ENCODE data around the gene SLC26A1.

Gene SLC26A1

DNA sequence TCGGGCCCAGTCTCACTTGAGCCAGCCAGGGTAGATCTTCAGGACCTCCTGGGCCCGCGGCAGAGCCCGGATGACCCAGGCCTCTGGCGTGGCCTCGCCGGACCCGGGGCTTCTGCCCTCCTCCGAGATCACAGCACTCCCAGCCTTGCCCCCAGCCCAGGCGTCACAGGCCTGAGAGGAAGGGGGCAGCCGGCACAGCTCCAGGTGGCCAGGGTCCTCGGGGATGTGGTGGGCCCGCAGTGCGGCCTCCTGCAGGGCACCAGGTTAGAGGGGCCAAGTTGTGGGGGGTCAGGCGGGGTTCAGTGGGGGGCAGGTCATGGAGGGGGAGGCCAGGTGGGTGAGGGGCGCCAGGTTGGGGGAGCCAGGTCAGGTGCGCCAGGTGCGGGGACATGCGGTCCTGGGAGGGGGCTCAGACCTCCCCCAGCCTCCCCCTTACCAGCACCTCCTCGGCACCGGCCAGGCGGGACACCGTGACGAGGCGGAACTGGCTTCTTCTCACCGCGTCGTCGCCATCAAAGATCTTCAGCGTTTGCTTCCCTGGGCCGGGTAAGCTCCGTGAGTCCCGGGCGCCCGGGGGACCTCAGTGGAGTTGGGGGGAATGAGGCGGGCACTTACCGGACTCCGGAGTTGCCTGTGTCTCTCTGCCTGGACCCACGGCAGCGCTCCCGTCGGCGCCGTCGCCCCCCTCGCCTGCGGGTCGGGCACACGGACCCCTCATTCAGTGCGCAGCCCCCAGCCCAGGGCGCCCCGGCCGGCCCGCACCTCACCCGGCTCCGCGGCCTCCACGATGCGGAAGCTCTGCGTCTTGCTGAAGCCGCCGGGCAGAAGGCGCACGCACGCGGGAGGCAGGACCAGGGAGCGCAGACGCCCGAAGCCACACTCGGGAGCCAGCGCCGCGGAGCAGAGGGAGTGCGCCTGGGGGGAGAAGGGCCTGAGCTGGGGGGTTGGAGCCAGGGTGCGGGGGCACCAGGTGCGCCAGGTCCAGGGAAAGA, 25.8 kb downstream of the SLC26A1 start:
- peak overlapping the region; percentile 16 for H3K4me3 ChIP-seq (ENCODE audit: insufficient read depth, low read depth, low read length)

DNA sequence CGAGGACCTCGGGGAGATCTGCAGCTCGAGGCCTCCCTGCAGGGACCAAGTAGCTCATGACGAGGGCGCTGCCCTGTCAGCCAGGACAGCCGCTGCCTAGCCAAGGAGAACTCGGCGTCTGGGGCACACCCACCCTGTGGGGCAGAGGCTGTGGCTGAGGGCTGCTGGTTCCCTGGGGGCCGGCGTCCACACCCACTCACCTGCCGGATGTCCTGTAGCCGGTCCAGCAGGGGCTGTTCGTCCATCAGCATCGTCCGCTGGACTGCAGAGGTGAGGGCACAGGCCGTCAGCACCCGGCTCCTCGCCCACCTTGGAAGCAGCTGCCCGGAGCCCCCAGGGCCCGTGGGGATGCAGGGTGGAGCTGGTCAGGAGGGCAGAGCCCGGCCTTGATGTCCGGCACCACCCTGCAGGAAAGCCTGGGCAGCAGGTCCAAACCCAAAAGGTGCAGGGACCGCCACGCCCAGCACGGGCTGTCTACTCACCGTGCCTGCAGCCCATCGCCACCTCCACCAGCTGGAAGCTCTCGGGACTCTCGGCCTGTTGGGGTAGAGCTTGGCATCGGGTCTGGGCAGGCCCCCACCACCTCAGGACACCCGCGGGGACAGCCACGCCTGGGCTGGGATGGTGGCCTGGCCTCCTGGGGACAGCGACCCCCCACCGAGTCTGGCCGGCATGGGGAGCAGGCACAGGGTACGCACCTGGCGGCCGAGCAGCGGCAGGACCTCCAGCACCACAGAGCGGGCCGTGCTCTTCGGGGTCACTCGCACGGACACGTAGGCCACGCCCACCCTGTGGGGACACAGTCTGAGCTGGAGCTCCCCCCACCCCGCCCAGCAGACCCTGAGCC, 26.7 kb downstream of the SLC26A1 start:
- H3K27me3 ChIP-seq (ENCODE audit: control insufficient read depth, insufficient read depth, low read length, poor library complexity, severe bottlenecking) = peaks cover 33% of the 10 kb centered on the region
- 89 to 90% methylated on average over 48 of the region's 48 CpGs for WGBS, 2 experiments
- H3K9me3 ChIP-seq (ENCODE audit: control insufficient read depth, low read length) = no peaks in the 10 kb centered on the region
- no peak overlapping the region for H3K27ac ChIP-seq (ENCODE audit: insufficient read depth, low read depth, low read length, poor library complexity, severe bottlenecking)
- H3K4me3 ChIP-seq (ENCODE audit: insufficient read depth, low read depth, low read length) = no peak overlapping the region
- H3K4me1 ChIP-seq (ENCODE audit: control insufficient read depth, insufficient read depth, low read length) = peaks cover 4% of the 10 kb centered on the region
- no peaks in the 10 kb centered on the region for H3K36me3 ChIP-seq (ENCODE audit: control insufficient read depth, insufficient read depth, low read length)

More for the DNA sequence above, 25.8 kb downstream of the SLC26A1 start:
- no peak overlapping the region for H3K27ac ChIP-seq (ENCODE audit: insufficient read depth, low read depth, low read length, poor library complexity, severe bottlenecking)
- peaks cover 42% of the 10 kb centered on the region for H3K27me3 ChIP-seq (ENCODE audit: control insufficient read depth, insufficient read depth, low read length, poor library complexity, severe bottlenecking)
- no peaks in the 10 kb centered on the region for H3K9me3 ChIP-seq (ENCODE audit: control insufficient read depth, low read length)
- H3K36me3 ChIP-seq (ENCODE audit: control insufficient read depth, insufficient read depth, low read length) = no peaks in the 10 kb centered on the region
- peaks cover 9% of the 10 kb centered on the region for H3K4me1 ChIP-seq (ENCODE audit: control insufficient read depth, insufficient read depth, low read length)
- 38 to 39% methylated on average over 76 of the region's 76 CpGs for WGBS, 2 experiments

GRCh38 chr4:965766-966134, 27.5 kb downstream of the SLC26A1 start:
- 93% methylated on average over 21 of the region's 21 CpGs for WGBS, 2 experiments

DNA sequence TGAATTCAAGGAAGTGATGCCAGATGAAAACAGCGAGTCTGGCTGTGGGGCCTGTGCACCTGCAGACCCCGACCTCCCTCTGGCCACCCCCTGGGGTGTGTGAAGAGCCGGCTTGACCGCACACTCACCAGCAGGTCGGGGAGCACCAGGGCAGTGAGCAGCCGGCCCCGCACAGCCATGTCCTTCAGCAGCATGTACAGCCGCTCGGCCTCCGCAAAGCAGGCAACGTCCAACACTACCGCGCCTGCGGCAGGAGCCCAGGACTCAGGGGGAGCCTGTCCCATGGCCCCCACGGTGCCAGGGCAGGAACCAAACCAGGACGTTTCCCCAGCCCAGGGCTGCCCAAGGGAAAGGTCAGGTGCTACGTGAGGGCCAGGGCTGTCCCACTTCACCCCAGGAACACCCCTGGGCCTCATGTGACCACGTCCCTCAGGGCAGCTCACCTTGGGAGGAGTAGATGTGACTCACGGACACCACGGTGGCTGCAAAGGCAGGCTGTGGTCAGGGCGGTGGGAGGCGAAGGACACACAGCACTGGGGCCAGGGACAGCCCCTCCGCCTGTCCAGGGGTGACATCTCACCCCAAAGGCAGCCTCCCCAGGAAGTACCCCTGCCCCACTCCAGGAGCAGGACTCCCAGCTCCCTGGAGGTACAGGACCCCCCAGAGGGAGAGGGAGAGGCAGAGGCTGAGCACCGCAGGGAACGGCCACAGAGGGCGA, 28.0 kb downstream of the SLC26A1 start:
- Histone ChIP-seq H3K4me3 (ENCODE audit: insufficient read depth, low read depth, low read length) (no peak overlapping the region), H3K27me3 (ENCODE audit: control insufficient read depth, insufficient read depth, low read length, poor library complexity, severe bottlenecking) (peaks cover 23% of the 10 kb centered on the region), H3K27ac (ENCODE audit: insufficient read depth, low read depth, low read length, poor library complexity, severe bottlenecking) (no peak overlapping the region), H3K36me3 (ENCODE audit: control insufficient read depth, insufficient read depth, low read length) (no peaks in the 10 kb centered on the region), H3K4me1 (ENCODE audit: control insufficient read depth, insufficient read depth, low read length) (no peaks in the 10 kb centered on the region), H3K9me3 (ENCODE audit: control insufficient read depth, low read length) (no peaks in the 10 kb centered on the region)
- WGBS, 2 experiments = 93% methylated on average over 26 of the region's 26 CpGs

More at GRCh38 chr4:965766-966134, 27.5 kb downstream of the SLC26A1 start:
- H3K36me3 ChIP-seq (ENCODE audit: control insufficient read depth, insufficient read depth, low read length) = no peaks in the 10 kb centered on the region
- H3K9me3 ChIP-seq (ENCODE audit: control insufficient read depth, low read length) = no peaks in the 10 kb centered on the region
- H3K27me3 ChIP-seq (ENCODE audit: control insufficient read depth, insufficient read depth, low read length, poor library complexity, severe bottlenecking) = peaks cover 26% of the 10 kb centered on the region
- H3K4me1 ChIP-seq (ENCODE audit: control insufficient read depth, insufficient read depth, low read length) = peaks cover 3% of the 10 kb centered on the region
- H3K4me3 ChIP-seq (ENCODE audit: insufficient read depth, low read depth, low read length) = no peak overlapping the region
- H3K27ac ChIP-seq (ENCODE audit: insufficient read depth, low read depth, low read length, poor library complexity, severe bottlenecking) = no peak overlapping the region

DNA sequence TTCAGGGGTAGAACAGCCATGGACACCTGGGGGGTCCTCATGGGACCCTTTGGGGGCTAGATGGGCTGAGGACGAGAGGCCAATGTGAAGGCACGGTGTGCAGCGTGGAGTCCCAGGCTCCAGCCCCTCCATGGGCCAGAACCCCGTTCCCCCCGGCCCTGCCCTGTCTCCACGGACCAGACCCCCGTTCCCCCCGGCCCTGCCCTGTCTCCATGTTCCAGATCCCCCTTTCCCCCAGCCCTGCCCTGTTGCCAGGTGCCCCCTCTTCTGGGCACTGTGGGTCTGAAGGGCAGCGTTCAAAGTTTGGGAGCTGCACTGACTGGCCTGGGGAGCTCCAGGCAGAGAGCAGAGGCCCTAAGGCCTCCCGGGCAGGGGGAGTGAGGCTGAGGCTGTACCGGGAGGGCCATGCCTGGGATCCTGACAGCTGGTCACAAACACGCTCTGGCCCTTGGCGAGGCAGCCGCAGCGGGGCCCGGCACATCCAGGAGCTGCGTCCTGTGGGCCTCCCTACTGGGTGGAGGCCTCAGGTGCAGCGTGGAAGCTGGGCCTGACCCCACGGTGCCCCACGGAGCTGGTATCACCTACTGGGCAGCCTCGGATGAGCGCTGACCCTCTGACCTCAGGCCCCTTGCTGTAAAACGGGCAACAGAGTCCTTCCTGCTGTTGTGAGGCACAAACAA, 28.7 kb downstream of the SLC26A1 start:
- WGBS, 2 experiments = 93 to 94% methylated on average over 23 of the region's 23 CpGs
- Histone ChIP-seq H3K27ac (ENCODE audit: insufficient read depth, low read depth, low read length, poor library complexity, severe bottlenecking) (no peak overlapping the region), H3K9me3 (ENCODE audit: control insufficient read depth, low read length) (no peaks in the 10 kb centered on the region), H3K4me3 (ENCODE audit: insufficient read depth, low read depth, low read length) (no peak overlapping the region), H3K27me3 (ENCODE audit: control insufficient read depth, insufficient read depth, low read length, poor library complexity, severe bottlenecking) (peaks cover 23% of the 10 kb centered on the region), H3K4me1 (ENCODE audit: control insufficient read depth, insufficient read depth, low read length) (no peaks in the 10 kb centered on the region), H3K36me3 (ENCODE audit: control insufficient read depth, insufficient read depth, low read length) (no peaks in the 10 kb centered on the region)

- WGBS, 2 experiments = 94 to 96% methylated on average over 39 of the region's 39 CpGs
- Histone ChIP-seq H3K36me3 (ENCODE audit: control insufficient read depth, insufficient read depth, low read length) (no peaks in the 10 kb centered on the region), H3K4me1 (ENCODE audit: control insufficient read depth, insufficient read depth, low read length) (no peaks in the 10 kb centered on the region), H3K9me3 (ENCODE audit: control insufficient read depth, low read length) (no peaks in the 10 kb centered on the region), H3K27ac (ENCODE audit: insufficient read depth, low read depth, low read length, poor library complexity, severe bottlenecking) (no peak overlapping the region), H3K4me3 (ENCODE audit: insufficient read depth, low read depth, low read length) (no peak overlapping the region), H3K27me3 (ENCODE audit: control insufficient read depth, insufficient read depth, low read length, poor library complexity, severe bottlenecking) (peaks cover 19% of the 10 kb centered on the region)
These were observed 29.7 kb downstream of the SLC26A1 start for GRCh38 chr4:963276-964225.

DNA sequence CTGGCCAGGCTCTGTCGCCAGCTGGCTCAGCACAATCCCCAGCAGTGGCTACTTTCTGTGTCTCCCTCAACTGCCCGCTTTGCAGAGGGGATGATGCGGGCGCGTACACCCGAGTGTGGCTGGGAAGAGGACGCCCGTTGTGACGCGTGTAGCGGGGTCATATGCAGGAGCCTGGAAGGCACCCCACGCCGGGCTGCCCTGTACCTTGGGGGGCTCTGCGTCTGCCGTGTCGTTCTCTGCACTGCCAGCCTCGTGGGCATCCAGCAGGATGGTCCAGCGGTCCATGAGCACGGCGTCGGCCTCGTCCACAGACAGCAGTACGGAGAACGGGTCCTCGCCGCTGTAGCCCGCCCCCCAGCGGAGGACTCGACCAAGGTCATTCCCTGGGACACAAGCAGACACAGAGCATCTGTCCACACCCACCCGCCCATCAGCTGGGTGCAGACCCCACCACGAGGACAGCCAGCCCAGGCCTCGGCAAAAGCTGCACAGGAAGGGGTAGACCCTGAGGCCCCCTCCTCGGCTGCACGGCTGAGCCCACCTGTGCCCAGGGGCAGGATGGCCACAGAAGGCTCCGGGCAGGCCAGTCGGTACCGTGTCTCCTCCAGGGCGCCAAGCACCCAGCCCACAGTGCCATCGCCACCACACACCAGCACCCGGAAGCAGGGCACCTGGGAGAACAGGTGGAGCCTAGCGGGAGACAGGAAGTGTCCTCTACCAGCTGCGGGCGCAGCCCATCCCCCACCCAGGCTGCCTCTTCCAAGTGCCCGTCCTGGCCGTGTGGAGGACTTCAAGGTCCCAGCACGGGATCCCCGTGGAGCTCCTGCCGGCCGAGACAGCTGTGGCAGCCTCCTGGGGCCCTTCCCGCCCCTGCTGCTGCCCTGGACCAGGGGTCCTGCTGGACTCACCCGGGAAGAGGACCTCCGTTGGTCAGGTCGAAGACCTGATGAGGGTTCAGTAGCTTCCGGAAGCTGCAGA, 30.7 kb downstream of the SLC26A1 start:
- Histone ChIP-seq H3K4me3 (ENCODE audit: insufficient read depth, low read depth, low read length) (no peak overlapping the region), H3K9me3 (ENCODE audit: control insufficient read depth, low read length) (no peaks in the 10 kb centered on the region), H3K27me3 (ENCODE audit: control insufficient read depth, insufficient read depth, low read length, poor library complexity, severe bottlenecking) (peaks cover 8% of the 10 kb centered on the region), H3K36me3 (ENCODE audit: control insufficient read depth, insufficient read depth, low read length) (no peaks in the 10 kb centered on the region), H3K4me1 (ENCODE audit: control insufficient read depth, insufficient read depth, low read length) (no peaks in the 10 kb centered on the region), H3K27ac (ENCODE audit: insufficient read depth, low read depth, low read length, poor library complexity, severe bottlenecking) (no peak overlapping the region)
- 94 to 95% methylated on average over 54 of the region's 54 CpGs for WGBS, 2 experiments
